HepG2 (cell line): ENCODE data around the gene PPP2R5C. TPM values are rescaled to one million over a fixed set of nuclear protein-coding genes. Genes with fewer than 3 reads are reported as not detected.

Experiments
- ATAC-seq: fragments of 200-7000 bp; cut with Tn5 transposase; 3 replicates; pipeline ENCODE4 v1.9.1; 2020; ENCODE audit warnings: mild to moderate bottlenecking, moderate library complexity
- BruUV-seq: library from RNA; stranded (reverse); fragments of 400-500 nt; replicated peaks from 2 replicates; lab custom pipeline; 2021; lab: Mats Ljungman, UMichigan
- CTCF ChIA-PET: fragments of 300-600 bp; formaldehyde crosslinking; extraction: SDS; loops from one replicate; lab custom pipeline; 2021; ENCODE audit warnings: low total read pairs, inconsistent platforms, low intra/inter-chr PET ratio; lab: Yijun Ruan, JAX
- POLR2A ChIA-PET: fragments of 350-600 bp; sonication (Branson Sonifier 250); formaldehyde crosslinking; loops from one replicate; lab custom pipeline; 2020; ENCODE audit warnings: antibody characterized with exemption, inconsistent platforms; lab: Yijun Ruan, JAX
- DNase-seq: peaks from one replicate; pipeline ENCODE4 v3.0.0-alpha.2; 2015; ENCODE audit warnings: low spot score
- FAIRE-seq: peaks from 3 replicates; lab custom pipeline; 2011; peaks lifted over from hg19 to GRCh38; lab: Jason Lieb, UNC
- H2AFZ ChIP-seq: one replicate; pipeline ENCODE4 v1.6.1; 2011; ENCODE audit warnings: low read length, inconsistent platforms
- H3K27ac ChIP-seq: fragments of 300-600 bp; 3 replicates; pipeline ENCODE4 v1.8.0; 2011; ENCODE audit warnings: mixed run types, mild to moderate bottlenecking, mixed read lengths, low read length, inconsistent platforms; ENCODE audit not compliant: insufficient read depth; ENCODE audit errors: extremely low read length
- H3K27me3 ChIP-seq, 2 experiments: fragments of 200-600 bp in 1 of 2; 2 replicates in 1 of 2; 3 replicates in 1 of 2; pipeline versions ENCODE4 v1.6.0 to v1.8.0; 2011; ENCODE audit warnings: low read length in 2 of 2, mild to moderate bottlenecking in 2 of 2, moderate library complexity in 2 of 2, inconsistent platforms in 1 of 2; ENCODE audit not compliant: insufficient read depth in 2 of 2, control insufficient read depth in 1 of 2
- H3K36me3 ChIP-seq, 2 experiments: fragments of 200-600 bp in 1 of 2; replicated peaks in 1 of 2; 2 replicates in 1 of 2; 3 replicates in 1 of 2; pipeline versions ENCODE4 v1.5.1 to v1.8.0; 2011; ENCODE audit warnings: low read length in 2 of 2, inconsistent platforms in 1 of 2; ENCODE audit not compliant: insufficient read depth in 2 of 2, control insufficient read depth in 1 of 2
- H3K4me1 ChIP-seq: 2 replicates; pipeline ENCODE4 v1.5.1; 2012; ENCODE audit warnings: low read length, inconsistent platforms; ENCODE audit not compliant: insufficient read depth
- H3K4me2 ChIP-seq: 2 replicates; pipeline ENCODE4 v1.6.0; 2011; ENCODE audit warnings: low read depth, low read length, inconsistent platforms
- H3K4me3 ChIP-seq, 3 experiments: fragments of 200-600 bp in 1 of 3; sonication (generic), shearing (Covaris generic) in 1 of 3; replicated peaks in 1 of 3; 2 replicates each; pipeline ENCODE4 v1.5.1; 2011 to 2016; ENCODE audit warnings: low read length in 3 of 3, inconsistent platforms in 2 of 3, low read depth in 2 of 3, mild to moderate bottlenecking in 2 of 3, control low read depth in 1 of 3, mixed read lengths in 1 of 3; ENCODE audit not compliant: insufficient read depth in 1 of 3
- H3K79me2 ChIP-seq: one replicate; pipeline ENCODE4 v1.6.1; 2011; ENCODE audit warnings: low read length, inconsistent platforms; ENCODE audit not compliant: insufficient read depth
- H3K9ac ChIP-seq: 2 replicates; pipeline ENCODE4 v1.6.0; 2011; ENCODE audit warnings: mild to moderate bottlenecking, low read depth, low read length, inconsistent platforms; ENCODE audit not compliant: insufficient read depth
- H3K9me3 ChIP-seq: 2 replicates; pipeline ENCODE4 v1.5.1; 2012; ENCODE audit warnings: mild to moderate bottlenecking, low read length
- H4K20me1 ChIP-seq: 2 replicates; pipeline ENCODE4 v1.6.0; 2011; ENCODE audit warnings: inconsistent platforms, mild to moderate bottlenecking, low read length, moderate library complexity; ENCODE audit not compliant: insufficient read depth
- ETV5 ChIP-seq: IDR thresholded peaks from 2 replicates; pipeline ENCODE4 v1.6.1; 2018; ENCODE audit warnings: missing biosample characterization, missing genetic modification reagents, inconsistent platforms, borderline replicate concordance
- FOSL2 ChIP-seq: sonication (generic); formaldehyde crosslinking; IDR thresholded peaks from 2 replicates; pipeline ENCODE4 v1.4.0; 2020; ENCODE audit warnings: missing genetic modification reagents
- POLR2A ChIP-seq, 2 experiments: IDR thresholded peaks; 2 replicates each; pipeline ENCODE4 v1.6.1; 2011; ENCODE audit warnings: low read depth in 2 of 2, low read length in 2 of 2, mild to moderate bottlenecking in 1 of 2, moderate library complexity in 1 of 2; ENCODE audit not compliant: insufficient read depth in 1 of 2
- ZNF501 ChIP-seq: sonication (generic); formaldehyde crosslinking; IDR thresholded peaks from 2 replicates; pipeline ENCODE4 v1.5.1; 2020; ENCODE audit warnings: mild to moderate bottlenecking, moderate library complexity, missing genetic modification reagents
- ZNF792 ChIP-seq: IDR thresholded peaks from 2 replicates; pipeline ENCODE4 v1.6.1; 2016
- WGBS: methylation state at CpG from one replicate; pipeline ENCODE4 v1.1.6; 2017; ENCODE audit warnings: low lambda C conversion rate; 5-methylcytosine and 5-hydroxymethylcytosine counted together
- in situ Hi-C: cut with HindIII; loops from 2 replicates; pipeline ENCODE4 v1.10.0; 2017; ENCODE audit warnings: low pct_unique_long_range_greater_than_20kb; ENCODE audit not compliant: extremely low pct_ligation_motif_present
- intact Hi-C: fragments of 100-400 bp; cut with micrococcal nuclease; formaldehyde crosslinking; loops from one replicate; pipeline ENCODE4 v1.10.0; 2022; ENCODE audit not compliant: unreplicated experiment
- polyA plus RNA-seq, 8 experiments: library from polyadenylated mRNA; depleted of rRNA in 3 of 8; stranded (reverse) in 7 of 8; unstranded in 1 of 8; fragments of >200 nt; fragmentation: Illumina TruSeq in 4 of 8; extraction: Trizol in 4 of 8; gene quantifications; 2 replicates each; pipeline versions ENCODE4 v1.2.1 to v1.2.3, GENCODE V29; 2011 to 2016; ENCODE audit warnings: low read depth in 4 of 8, missing spikeins in 1 of 8, mixed read lengths in 1 of 8; ENCODE audit not compliant: insufficient read depth in 1 of 8
- total RNA-seq, 5 experiments: library from RNA; depleted of rRNA; stranded (reverse); fragments of >200 nt; fragmentation: Illumina TruSeq; extraction: Trizol; gene quantifications; 2 replicates each; pipeline ENCODE4 v1.2.3, GENCODE V29; 2016; ENCODE audit warnings: low read depth in 1 of 5
- TF ChIP-seq, protein P1 (sequence below): sonication (generic); formaldehyde crosslinking; IDR thresholded peaks from 2 replicates; pipeline ENCODE4 v1.4.0; 2020; ENCODE audit warnings: missing genetic modification reagents, mild to moderate bottlenecking, borderline replicate concordance
- TF ChIP-seq, protein P2 (sequence below): sonication (generic); formaldehyde crosslinking; IDR thresholded peaks from 2 replicates; pipeline ENCODE4 v1.5.1; 2020; ENCODE audit warnings: mild to moderate bottlenecking, missing genetic modification reagents, moderate library complexity

Gene PPP2R5C
- total and polyA plus RNA-seq, 2 of the 13 experiments (the other 11 are each of a cell fraction or from before 2014, with no cell fraction given): 74.3 to 78.5 TPM

DNA sequence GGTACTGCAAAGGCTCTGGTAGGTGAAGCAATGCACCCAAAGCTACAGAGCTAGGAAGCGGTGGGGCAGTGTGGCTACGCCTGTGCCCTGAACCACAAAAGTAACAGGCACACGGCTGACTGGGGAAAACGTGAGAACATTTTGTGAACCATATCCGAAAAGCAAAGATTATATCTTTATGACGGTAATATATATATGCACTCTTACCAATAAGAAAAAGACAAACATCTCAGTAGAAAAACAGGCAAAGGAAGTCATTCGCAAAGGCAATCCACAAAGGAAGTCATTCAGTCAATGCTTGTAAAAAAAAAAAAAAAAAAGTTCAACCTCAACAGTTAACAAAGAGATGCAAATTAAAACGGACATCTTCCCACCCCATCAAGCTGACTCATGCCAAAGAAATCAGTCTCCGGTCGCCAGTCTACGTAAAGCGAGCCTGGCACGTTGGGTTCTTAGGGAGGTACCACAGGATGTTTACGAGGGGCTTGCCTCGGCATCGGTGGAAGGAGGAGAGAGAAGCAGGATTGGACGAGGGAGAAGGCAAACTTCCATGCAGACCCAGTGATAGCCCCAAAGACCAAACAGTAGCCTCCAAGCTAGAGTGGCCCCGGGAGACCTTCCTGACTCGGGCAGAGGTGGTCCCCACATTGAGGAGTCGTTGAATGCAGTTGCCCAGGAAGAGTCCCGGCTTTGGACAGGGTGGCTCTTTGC is 39.4 kb upstream of the PPP2R5C start:
- H2AFZ ChIP-seq: peak overlapping the region; percentile 37
- DNase-seq (peak; percentile 47), ATAC-seq (no peak), FAIRE-seq (no peak)
- CTCF ChIA-PET: no interaction called here
- H3K27me3 ChIP-seq: peaks cover 0 to 11% of the 10 kb centered on the region in 2 experiments; a peak in 3 of 5 replicates
- peak overlapping the region; percentile 66 for H3K4me2 ChIP-seq
- H3K9ac ChIP-seq: 0 out of 2 replicates have a peak overlapping the region, but pooled peaks have one; percentile 5
- intact Hi-C loops (no loop called here), in situ Hi-C loops (loop anchor here (25.0 kb wide), 1 partner anchor 365 kb away; the partner anchor contains the start of gene HSP90AA1)
- 12% methylated on average over 20 of the region's 21 CpGs for WGBS
- no TSS peak for BruUV-seq
- H3K4me3 ChIP-seq: peak overlapping the region in 1 of 3 experiments; percentile 58; a peak in 1 of 6 replicates
- POLR2A ChIA-PET: interaction anchor here (1.7 kb wide), 1 partner anchor 9 kb away, joined by 9 read pairs; no protein-coding TSS in a partner anchor
- peaks cover 56% of the 10 kb centered on the region for H3K4me1 ChIP-seq
- no peaks in the 10 kb centered on the region for H4K20me1 ChIP-seq
- H3K9me3 ChIP-seq: no peaks in the 10 kb centered on the region
- H3K79me2 ChIP-seq: no peaks in the 10 kb centered on the region
- no peak for TF ChIP-seq ZNF792 (CRISPR knock-in tag)
- TF ChIP-seq, protein P1, sequence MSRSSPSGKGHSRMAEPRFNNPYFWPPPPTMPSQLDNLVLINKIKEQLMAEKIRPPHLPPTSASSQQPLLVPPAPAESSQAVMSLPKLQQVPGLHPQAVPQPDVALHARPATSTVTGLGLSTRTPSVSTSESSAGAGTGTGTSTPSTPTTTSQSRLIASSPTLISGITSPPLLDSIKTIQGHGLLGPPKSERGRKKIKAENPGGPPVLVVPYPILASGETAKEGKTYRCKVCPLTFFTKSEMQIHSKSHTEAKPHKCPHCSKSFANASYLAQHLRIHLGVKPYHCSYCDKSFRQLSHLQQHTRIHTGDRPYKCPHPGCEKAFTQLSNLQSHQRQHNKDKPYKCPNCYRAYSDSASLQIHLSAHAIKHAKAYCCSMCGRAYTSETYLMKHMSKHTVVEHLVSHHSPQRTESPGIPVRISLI (CRISPR knock-in tag): peak; percentile 19; the same call in 1 of the 2 replicates
- peak; percentile 45; the same call in 1 of the 2 replicates for TF ChIP-seq FOSL2 (CRISPR knock-in tag)
- TF ChIP-seq ETV5 (CRISPR knock-in tag): 0 out of 2 replicates have a peak, but pooled peaks have one; percentile 44
- TF ChIP-seq ZNF501 (CRISPR knock-in tag): 0 out of 2 replicates have a peak, but pooled peaks have one; percentile 30
- TF ChIP-seq, protein P2, sequence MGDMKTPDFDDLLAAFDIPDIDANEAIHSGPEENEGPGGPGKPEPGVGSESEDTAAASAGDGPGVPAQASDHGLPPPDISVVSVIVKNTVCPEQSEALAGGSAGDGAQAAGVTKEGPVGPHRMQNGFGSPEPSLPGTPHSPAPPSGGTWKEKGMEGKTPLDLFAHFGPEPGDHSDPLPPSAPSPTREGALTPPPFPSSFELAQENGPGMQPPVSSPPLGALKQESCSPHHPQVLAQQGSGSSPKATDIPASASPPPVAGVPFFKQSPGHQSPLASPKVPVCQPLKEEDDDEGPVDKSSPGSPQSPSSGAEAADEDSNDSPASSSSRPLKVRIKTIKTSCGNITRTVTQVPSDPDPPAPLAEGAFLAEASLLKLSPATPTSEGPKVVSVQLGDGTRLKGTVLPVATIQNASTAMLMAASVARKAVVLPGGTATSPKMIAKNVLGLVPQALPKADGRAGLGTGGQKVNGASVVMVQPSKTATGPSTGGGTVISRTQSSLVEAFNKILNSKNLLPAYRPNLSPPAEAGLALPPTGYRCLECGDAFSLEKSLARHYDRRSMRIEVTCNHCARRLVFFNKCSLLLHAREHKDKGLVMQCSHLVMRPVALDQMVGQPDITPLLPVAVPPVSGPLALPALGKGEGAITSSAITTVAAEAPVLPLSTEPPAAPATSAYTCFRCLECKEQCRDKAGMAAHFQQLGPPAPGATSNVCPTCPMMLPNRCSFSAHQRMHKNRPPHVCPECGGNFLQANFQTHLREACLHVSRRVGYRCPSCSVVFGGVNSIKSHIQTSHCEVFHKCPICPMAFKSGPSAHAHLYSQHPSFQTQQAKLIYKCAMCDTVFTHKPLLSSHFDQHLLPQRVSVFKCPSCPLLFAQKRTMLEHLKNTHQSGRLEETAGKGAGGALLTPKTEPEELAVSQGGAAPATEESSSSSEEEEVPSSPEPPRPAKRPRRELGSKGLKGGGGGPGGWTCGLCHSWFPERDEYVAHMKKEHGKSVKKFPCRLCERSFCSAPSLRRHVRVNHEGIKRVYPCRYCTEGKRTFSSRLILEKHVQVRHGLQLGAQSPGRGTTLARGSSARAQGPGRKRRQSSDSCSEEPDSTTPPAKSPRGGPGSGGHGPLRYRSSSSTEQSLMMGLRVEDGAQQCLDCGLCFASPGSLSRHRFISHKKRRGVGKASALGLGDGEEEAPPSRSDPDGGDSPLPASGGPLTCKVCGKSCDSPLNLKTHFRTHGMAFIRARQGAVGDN (CRISPR knock-in tag): 0 out of 2 replicates have a peak, but pooled peaks have one; percentile 21
- no peak for TF ChIP-seq POLR2A (IDR thresholded peaks at IDR 0.05; ENCODE audit: insufficient read depth in 1 of 2, low read depth in 2 of 2, low read length in 2 of 2)
- H3K27ac ChIP-seq: no peak overlapping the region
- H3K36me3 ChIP-seq: no peaks in the 10 kb centered on the region
